ENCODE measurements around the gene LTBR.

Gene LTBR

DNA sequence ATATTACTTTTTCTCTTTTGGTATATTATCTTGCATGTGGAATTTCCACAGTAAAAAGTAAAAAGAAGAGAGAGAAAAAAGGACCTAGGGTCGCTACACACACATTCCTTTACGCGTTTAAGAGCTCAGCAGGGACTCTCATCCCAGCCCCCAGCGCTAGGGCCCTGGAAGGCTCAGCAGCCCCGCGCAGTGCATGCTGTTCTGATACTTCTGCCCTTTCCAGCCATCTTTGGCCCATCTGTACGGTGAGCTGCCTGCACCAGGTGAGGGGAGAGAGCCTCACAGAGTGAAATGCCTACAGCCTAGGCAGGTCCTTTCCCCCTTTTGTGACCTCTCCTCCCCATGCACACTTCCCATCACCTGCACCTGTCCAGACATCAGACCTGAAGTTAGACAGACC, 1.6 kb upstream of the LTBR start:
- no peak overlapping the region for H3K4me3 Mint-ChIP-seq

DNA sequence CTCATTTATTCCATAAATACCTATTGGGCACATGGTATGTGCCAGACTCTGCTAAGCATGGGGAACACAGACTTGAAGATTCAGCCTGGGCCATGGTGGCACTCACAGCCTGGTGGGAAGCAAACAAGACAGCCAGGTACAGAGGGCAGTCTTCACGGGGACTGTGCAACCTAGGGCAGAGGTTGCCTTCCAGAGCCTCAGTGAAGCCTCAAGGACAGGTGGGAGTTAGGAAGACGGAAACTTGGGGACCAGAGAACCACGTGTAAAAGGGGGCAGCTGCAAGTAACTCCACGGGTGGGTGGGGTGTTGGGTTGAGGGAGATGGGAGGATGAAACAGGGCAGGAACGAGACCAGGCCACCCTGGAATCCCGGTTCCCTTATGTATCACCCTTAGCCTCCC, 980 bp upstream of the LTBR start:
- no peaks in the 10 kb centered on the region for H3K36me3 Mint-ChIP-seq (ENCODE audit: low read depth)
- H3K4me1 Mint-ChIP-seq (ENCODE audit: low read depth): peaks cover 2% of the 10 kb centered on the region
- no peak for DNase-seq
- no peak overlapping the region for H3K4me3 Mint-ChIP-seq
- no peak overlapping the region for H3K27ac Mint-ChIP-seq
- H3K27me3 Mint-ChIP-seq: peaks cover 26% of the 10 kb centered on the region
- no peaks in the 10 kb centered on the region for H3K9me3 Mint-ChIP-seq

More for the DNA sequence above, 1.6 kb upstream of the LTBR start:
- H3K27me3 Mint-ChIP-seq: peaks cover 26% of the 10 kb centered on the region
- no peaks in the 10 kb centered on the region for H3K36me3 Mint-ChIP-seq (ENCODE audit: low read depth)
- no peaks in the 10 kb centered on the region for H3K9me3 Mint-ChIP-seq
- peaks cover 6% of the 10 kb centered on the region for H3K4me1 Mint-ChIP-seq (ENCODE audit: low read depth)
- H3K27ac Mint-ChIP-seq: no peak overlapping the region
- no peak for DNase-seq

DNA sequence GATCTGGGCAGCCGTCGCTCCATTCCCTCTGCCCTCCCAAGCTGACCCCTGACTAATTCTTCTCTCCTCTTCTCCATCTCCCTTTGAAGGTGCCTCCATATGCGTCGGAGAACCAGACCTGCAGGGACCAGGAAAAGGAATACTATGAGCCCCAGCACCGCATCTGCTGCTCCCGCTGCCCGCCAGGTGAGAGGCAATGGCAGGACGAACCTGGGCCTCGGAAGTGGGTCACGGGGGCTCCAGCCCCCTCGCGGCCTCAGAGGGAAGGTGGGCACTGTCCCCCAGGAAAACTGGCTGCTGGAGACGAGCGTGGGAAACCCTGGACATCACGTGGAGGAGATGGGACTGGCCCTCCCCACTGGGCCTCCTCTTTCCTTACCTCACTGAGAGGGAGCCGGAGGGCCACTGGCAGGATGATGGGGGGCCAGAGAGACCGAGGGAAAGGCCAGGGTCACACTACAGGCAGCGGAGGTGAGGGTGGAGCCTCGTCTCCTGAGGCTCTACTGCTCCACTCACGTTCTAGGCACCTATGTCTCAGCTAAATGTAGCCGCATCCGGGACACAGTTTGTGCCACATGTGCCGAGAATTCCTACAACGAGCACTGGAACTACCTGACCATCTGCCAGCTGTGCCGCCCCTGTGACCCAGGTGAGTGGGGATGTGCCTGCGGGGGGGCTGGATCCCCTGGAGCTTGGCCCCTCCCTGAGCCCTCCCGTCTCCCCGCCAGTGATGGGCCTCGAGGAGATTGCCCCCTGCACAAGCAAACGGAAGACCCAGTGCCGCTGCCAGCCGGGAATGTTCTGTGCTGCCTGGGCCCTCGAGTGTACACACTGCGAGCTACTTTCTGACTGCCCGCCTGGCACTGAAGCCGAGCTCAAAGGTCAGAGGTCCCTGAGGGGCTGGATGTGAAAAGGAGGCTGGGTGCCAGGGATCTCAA, 806 bp downstream of the LTBR start:
- Mint-ChIP-seq H3K9me3 (no peaks in the 10 kb centered on the region), H3K4me3 (no peak overlapping the region), H3K4me1 (ENCODE audit: low read depth) (peaks cover 2% of the 10 kb centered on the region), H3K36me3 (ENCODE audit: low read depth) (no peaks in the 10 kb centered on the region), H3K27me3 (peaks cover 26% of the 10 kb centered on the region), H3K27ac (no peak overlapping the region)
- DNase-seq: no peak

DNA sequence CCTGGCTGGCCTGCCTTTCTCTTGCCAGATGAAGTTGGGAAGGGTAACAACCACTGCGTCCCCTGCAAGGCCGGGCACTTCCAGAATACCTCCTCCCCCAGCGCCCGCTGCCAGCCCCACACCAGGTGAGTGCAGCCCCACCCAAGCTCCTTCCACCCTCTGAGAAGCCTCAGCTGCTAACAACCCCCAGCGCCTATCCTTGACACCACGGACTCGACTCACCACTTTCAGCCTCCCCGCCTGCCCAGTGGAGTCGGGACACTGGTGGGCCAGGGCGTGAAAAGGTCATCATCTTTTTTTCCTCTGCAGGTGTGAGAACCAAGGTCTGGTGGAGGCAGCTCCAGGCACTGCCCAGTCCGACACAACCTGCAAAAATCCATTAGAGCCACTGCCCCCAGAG, 2.1 kb downstream of the LTBR start:
- no peaks in the 10 kb centered on the region for H3K9me3 Mint-ChIP-seq
- H3K27me3 Mint-ChIP-seq: peaks cover 26% of the 10 kb centered on the region
- no peak for DNase-seq
- H3K4me1 Mint-ChIP-seq (ENCODE audit: low read depth): peaks cover 2% of the 10 kb centered on the region
- H3K36me3 Mint-ChIP-seq (ENCODE audit: low read depth): no peaks in the 10 kb centered on the region
- no peak overlapping the region for H3K27ac Mint-ChIP-seq
- H3K4me3 Mint-ChIP-seq: no peak overlapping the region

DNA sequence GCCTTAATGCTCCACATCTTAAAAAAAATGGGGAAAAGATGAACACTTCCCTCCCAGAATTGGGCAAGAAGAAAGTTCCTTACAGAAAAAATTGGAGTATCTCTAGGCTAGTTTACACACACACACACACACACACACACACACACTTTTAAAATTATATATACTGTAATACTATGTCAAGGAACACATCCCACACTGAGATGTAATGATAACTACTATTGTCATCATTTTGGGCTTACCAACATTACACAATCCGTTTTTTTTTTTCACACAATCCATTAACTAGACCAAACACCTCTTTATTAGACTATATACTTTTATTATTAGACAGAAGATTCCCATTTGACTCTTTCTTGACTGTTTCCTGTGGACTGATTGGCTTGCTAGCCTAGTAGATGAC, 2.5 kb downstream of the LTBR start:
- no peaks in the 10 kb centered on the region for H3K36me3 Mint-ChIP-seq (ENCODE audit: low read depth)
- H3K27ac Mint-ChIP-seq: no peak overlapping the region
- H3K9me3 Mint-ChIP-seq: no peaks in the 10 kb centered on the region
- DNase-seq: no peak
- no peak overlapping the region for H3K4me3 Mint-ChIP-seq
- H3K4me1 Mint-ChIP-seq (ENCODE audit: low read depth): peaks cover 2% of the 10 kb centered on the region
- H3K27me3 Mint-ChIP-seq: peaks cover 24% of the 10 kb centered on the region

DNA sequence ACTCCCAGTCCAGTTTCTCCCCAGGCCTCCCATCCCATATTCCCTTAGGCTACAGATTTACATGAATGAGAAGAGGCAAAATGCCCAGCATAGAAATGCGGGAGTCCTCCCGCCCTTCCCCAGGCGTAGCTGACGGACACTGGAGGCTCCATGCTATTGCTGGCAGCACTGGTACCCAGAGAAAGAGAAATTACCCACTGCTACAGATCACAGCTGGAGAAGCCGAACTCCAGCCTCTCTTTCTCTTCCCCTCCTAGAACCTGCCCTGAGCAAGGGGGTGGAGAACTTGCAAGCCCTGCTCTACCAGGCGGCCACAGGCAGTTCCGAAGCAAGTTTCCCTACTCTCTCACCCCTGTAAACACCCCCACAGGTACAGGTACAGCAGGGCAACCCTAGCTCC, 3.6 kb downstream of the LTBR start:
- Mint-ChIP-seq H3K27ac (no peak overlapping the region), H3K4me1 (ENCODE audit: low read depth) (peaks cover 2% of the 10 kb centered on the region), H3K4me3 (no peak overlapping the region), H3K36me3 (ENCODE audit: low read depth) (no peaks in the 10 kb centered on the region), H3K27me3 (peaks cover 14% of the 10 kb centered on the region), H3K9me3 (no peaks in the 10 kb centered on the region)
- DNase-seq: no peak

DNA sequence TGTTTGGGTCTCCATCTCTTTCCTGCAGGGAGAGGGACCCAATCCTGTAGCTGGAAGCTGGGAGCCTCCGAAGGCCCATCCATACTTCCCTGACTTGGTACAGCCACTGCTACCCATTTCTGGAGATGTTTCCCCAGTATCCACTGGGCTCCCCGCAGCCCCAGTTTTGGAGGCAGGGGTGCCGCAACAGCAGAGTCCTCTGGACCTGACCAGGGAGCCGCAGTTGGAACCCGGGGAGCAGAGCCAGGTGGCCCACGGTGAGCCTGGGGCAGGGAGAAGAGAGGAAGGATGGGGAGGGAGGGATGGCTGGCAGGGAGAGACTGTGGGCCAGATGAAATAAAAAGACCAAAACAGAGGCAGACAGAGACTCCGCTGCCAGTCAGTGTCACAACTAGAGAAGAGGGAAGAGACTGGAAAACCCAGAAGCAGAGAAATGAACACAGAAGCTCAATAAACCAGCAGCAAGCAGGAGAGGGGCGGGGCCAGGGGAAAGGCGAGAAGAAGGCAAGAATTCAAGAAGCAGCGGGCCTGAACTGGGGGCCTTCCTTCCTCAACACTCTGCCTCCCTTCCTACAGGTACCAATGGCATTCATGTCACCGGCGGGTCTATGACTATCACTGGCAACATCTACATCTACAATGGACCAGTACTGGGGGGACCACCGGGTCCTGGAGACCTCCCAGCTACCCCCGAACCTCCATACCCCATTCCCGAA, 6.3 kb downstream of the LTBR start:
- no peak overlapping the region for H3K4me3 Mint-ChIP-seq
- no peaks in the 10 kb centered on the region for H3K9me3 Mint-ChIP-seq
- H3K27me3 Mint-ChIP-seq: peaks cover under 1% of the 10 kb centered on the region
- no peak for DNase-seq
- H3K4me1 Mint-ChIP-seq (ENCODE audit: low read depth): no peaks in the 10 kb centered on the region
- no peak overlapping the region for H3K27ac Mint-ChIP-seq
- H3K36me3 Mint-ChIP-seq (ENCODE audit: low read depth): no peaks in the 10 kb centered on the region

DNA sequence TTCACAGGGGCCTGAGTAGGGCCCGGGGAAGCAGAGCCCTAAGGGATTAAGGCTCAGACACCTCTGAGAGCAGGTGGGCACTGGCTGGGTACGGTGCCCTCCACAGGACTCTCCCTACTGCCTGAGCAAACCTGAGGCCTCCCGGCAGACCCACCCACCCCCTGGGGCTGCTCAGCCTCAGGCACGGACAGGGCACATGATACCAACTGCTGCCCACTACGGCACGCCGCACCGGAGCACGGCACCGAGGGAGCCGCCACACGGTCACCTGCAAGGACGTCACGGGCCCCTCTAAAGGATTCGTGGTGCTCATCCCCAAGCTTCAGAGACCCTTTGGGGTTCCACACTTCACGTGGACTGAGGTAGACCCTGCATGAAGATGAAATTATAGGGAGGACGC, 7.1 kb downstream of the LTBR start:
- no peaks in the 10 kb centered on the region for H3K27me3 Mint-ChIP-seq
- H3K27ac Mint-ChIP-seq: no peak overlapping the region
- H3K4me3 Mint-ChIP-seq: no peak overlapping the region
- no peaks in the 10 kb centered on the region for H3K4me1 Mint-ChIP-seq (ENCODE audit: low read depth)
- no peaks in the 10 kb centered on the region for H3K36me3 Mint-ChIP-seq (ENCODE audit: low read depth)
- H3K9me3 Mint-ChIP-seq: no peaks in the 10 kb centered on the region
- DNase-seq: no peak

DNA sequence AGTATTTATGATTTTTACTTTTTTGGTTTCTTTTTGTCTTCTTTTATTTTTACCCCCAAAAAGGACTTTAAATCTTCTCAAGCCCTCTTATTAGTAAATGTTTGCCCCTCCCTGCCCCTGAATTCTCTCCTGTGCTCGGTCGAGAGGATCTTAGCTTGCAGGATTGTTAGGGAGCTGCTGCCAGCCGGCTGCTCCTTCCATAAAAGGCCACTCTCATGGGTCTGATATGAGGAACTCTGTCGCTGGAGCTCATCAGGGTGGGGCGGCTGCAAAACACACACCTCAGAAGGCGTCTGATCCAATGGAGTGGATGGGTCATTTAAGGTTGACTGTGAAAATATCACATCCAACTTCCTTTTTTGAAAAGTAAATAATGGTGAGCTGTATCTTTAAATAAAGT, 8.5 kb downstream of the LTBR start:
- no peak overlapping the region for H3K27ac Mint-ChIP-seq
- no peaks in the 10 kb centered on the region for H3K27me3 Mint-ChIP-seq
- H3K4me3 Mint-ChIP-seq: no peak overlapping the region
- no peaks in the 10 kb centered on the region for H3K4me1 Mint-ChIP-seq (ENCODE audit: low read depth)
- no peaks in the 10 kb centered on the region for H3K9me3 Mint-ChIP-seq
- DNase-seq: no peak
- H3K36me3 Mint-ChIP-seq (ENCODE audit: low read depth): no peaks in the 10 kb centered on the region

DNA sequence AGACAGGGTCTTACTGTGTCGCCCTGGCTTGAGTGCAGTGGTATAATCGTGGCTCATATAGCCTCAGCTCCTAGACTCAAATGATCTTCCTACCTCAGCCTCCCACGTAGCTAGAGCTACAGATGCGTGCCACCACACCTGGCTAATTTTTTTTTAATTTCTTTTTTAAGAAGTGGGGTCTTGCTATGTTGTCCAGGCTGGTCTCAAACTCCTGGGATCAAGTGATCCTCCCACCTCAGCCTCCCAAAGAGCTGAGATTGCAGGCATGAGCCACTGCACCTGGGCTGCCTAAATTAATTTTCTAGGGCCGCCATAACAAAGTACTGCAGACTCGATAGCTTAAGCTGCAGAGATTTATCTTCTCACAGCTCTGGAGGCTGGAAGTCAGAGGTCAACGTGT, 9.1 kb downstream of the LTBR start:
- Mint-ChIP-seq H3K4me1 (ENCODE audit: low read depth) (no peaks in the 10 kb centered on the region), H3K27me3 (no peaks in the 10 kb centered on the region), H3K36me3 (ENCODE audit: low read depth) (no peaks in the 10 kb centered on the region), H3K27ac (no peak overlapping the region), H3K4me3 (no peak overlapping the region), H3K9me3 (no peaks in the 10 kb centered on the region)
- no peak for DNase-seq

DNA sequence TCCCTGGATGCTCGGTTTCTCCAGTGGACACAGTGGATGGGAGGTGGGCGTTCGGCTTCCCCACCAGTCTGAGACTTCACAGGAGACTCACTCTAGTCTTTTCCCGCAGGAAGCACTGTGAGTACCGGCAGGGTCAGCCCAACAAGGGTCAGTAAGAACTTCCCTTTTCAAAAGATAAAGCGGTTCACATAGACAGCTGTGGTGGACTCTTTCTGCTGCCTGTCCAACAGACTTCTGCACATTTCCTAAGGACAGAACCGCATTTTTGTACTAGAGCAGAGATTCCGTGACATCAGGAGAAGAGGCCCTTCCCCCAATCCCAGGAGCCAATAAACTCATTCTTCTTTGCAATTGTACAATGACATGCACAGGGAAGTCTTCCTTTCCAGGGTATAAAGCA, 10.4 kb downstream of the LTBR start:
- Mint-ChIP-seq H3K4me3 (no peak overlapping the region), H3K27ac (no peak overlapping the region), H3K9me3 (no peaks in the 10 kb centered on the region), H3K4me1 (ENCODE audit: low read depth) (no peaks in the 10 kb centered on the region), H3K27me3 (no peaks in the 10 kb centered on the region), H3K36me3 (ENCODE audit: low read depth) (no peaks in the 10 kb centered on the region)
- no peak for DNase-seq

DNA sequence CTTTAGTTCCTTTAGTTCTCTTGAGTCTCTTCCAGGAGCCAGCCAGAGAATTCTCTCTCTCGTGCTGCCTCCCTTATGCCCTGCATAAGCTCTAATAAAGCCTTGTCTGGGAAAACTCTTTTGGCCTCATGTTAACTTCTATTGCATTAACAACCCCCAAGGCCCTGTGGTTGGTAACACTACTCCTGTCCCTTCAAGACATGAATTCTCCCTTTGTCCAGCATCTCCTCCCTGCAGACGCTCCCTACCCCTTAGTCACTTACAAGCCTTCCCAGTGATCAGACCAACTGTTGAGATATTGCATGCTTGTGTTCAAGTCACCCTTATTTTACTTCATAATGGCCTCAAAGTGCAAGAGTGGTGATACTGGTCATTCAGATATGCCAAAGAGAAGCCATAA, 12.1 kb downstream of the LTBR start:
- H3K36me3 Mint-ChIP-seq (ENCODE audit: low read depth): no peaks in the 10 kb centered on the region
- H3K27ac Mint-ChIP-seq: no peak overlapping the region
- DNase-seq: no peak
- H3K9me3 Mint-ChIP-seq: no peaks in the 10 kb centered on the region
- H3K27me3 Mint-ChIP-seq: no peaks in the 10 kb centered on the region
- no peak overlapping the region for H3K4me3 Mint-ChIP-seq
- H3K4me1 Mint-ChIP-seq (ENCODE audit: low read depth): no peaks in the 10 kb centered on the region

DNA sequence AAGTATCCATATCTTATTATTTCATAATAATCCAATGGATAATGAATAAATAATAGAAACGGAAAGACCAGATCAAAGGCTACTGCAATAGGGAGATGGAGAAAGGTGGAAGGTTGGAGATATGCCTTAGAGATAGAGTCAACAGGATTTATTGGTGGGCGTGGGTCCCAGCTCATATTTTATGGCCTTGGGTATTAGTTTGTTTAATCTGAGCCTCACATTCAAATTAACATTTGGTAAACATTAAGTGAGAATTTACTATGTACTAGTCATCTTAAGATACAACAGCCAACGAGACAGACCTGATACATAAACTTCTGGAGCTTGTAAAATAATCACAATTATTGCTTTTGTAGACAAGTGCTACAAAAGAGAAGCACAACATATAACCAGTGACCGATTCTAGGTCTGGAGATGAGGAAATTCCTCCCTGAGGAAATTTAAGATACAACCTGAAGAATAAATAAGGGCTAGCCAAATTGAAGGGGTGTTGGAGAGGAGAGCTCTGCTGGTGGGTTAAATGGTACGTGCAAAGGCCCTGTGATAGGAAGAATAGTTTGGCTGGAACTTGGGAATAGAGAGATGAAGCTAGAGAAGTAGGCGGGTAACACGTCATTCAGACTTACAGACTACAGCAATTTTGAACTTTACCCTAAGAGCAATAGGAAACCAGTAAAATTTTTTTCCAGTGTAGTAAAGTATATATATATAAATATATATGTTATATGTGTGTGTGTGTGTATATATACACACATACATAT, 16.1 kb downstream of the LTBR start:
- Mint-ChIP-seq H3K9me3 (no peaks in the 10 kb centered on the region), H3K27ac (no peak overlapping the region), H3K27me3 (no peaks in the 10 kb centered on the region), H3K36me3 (ENCODE audit: low read depth) (no peaks in the 10 kb centered on the region), H3K4me1 (ENCODE audit: low read depth) (peaks cover 3% of the 10 kb centered on the region), H3K4me3 (no peak overlapping the region)
- DNase-seq: no peak

DNA sequence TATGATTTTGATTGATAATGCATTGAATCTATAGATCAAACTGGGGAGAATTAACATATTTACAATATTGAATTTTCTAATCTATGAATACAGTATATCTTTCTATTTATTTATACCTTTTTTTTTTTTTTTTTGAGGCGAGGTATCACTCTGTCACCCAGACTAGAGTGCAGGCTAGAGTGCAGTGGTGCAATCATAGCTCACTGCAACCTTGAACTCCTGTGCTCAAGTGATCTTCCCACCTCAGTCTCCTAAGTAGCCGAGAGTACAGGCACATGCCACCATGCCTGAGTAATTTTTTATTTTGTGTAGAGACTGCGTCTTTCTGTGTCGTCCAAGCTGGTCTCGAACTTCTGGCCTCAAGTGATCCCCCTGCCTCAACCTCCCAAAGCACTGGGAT, 20.4 kb downstream of the LTBR start:
- DNase-seq: no peak
- Mint-ChIP-seq H3K27me3 (no peaks in the 10 kb centered on the region), H3K4me1 (ENCODE audit: low read depth) (peaks cover 3% of the 10 kb centered on the region), H3K36me3 (ENCODE audit: low read depth) (no peaks in the 10 kb centered on the region), H3K27ac (no peak overlapping the region), H3K9me3 (no peaks in the 10 kb centered on the region), H3K4me3 (no peak overlapping the region)

DNA sequence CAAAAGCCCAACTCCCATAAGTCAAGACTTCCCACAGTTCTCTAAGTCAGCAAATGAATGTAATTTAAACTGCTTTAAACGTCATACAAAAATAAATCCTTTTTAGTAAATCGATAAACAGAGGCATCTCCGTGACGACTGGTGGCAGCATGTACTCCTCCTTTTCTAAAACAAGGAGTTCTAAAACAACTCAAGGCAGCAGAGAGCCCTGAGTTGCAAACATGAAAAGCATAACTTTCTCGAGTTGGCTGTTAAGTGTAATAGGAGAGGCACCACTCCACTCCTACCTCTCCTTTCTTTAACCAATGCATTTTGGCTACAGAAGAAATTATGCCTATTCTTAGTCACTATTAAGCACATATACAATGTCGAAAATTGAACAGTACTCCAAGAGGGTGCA, 22.0 kb downstream of the LTBR start:
- H3K4me3 Mint-ChIP-seq: no peak overlapping the region
- peaks cover 3% of the 10 kb centered on the region for H3K4me1 Mint-ChIP-seq (ENCODE audit: low read depth)
- no peak overlapping the region for H3K27ac Mint-ChIP-seq
- no peaks in the 10 kb centered on the region for H3K9me3 Mint-ChIP-seq
- no peaks in the 10 kb centered on the region for H3K27me3 Mint-ChIP-seq
- no peak for DNase-seq
- no peaks in the 10 kb centered on the region for H3K36me3 Mint-ChIP-seq (ENCODE audit: low read depth)
